Osteocyte (in vitro differentiated cells): ENCODE results near the gene SPDEF. TPM values are rescaled to one million over a fixed set of nuclear protein-coding genes. Genes with fewer than 3 reads are reported as not detected.

Experiments
- DNase-seq: peaks from one replicate; pipeline ENCODE4 v3.0.0; 2021; ENCODE audit warnings: mixed read lengths; ENCODE audit not compliant: unreplicated experiment; ENCODE audit errors: extremely low spot score
- H3K27ac Mint-ChIP-seq: one replicate; pipeline ENCODE4 v1.8.0; 2021; ENCODE audit warnings: mild to moderate bottlenecking, mixed read lengths; ENCODE audit not compliant: unreplicated experiment
- H3K27me3 Mint-ChIP-seq: one replicate; pipeline ENCODE4 v1.8.0; 2021; ENCODE audit warnings: mixed read lengths; ENCODE audit not compliant: unreplicated experiment
- H3K36me3 Mint-ChIP-seq: one replicate; pipeline ENCODE4 v1.8.0; 2021; ENCODE audit warnings: mixed read lengths; ENCODE audit not compliant: unreplicated experiment
- H3K4me1 Mint-ChIP-seq: one replicate; pipeline ENCODE4 v1.8.0; 2021; ENCODE audit warnings: mixed read lengths; ENCODE audit not compliant: unreplicated experiment
- H3K4me3 Mint-ChIP-seq: one replicate; pipeline ENCODE4 v1.8.0; 2021; ENCODE audit warnings: mild to moderate bottlenecking, moderate library complexity, mixed read lengths; ENCODE audit not compliant: unreplicated experiment
- H3K9me3 Mint-ChIP-seq: one replicate; pipeline ENCODE4 v1.8.0; 2021; ENCODE audit warnings: mixed read lengths; ENCODE audit not compliant: unreplicated experiment
- total RNA-seq: library from RNA; stranded (reverse); gene quantifications from 2 replicates; pipeline ENCODE4 v1.2.1, GENCODE V29; 2021
- TF ChIP-seq, protein P1 (sequence below): fragments of 200-600 bp; sonication (generic); IDR thresholded peaks from 2 replicates; pipeline ENCODE4 v1.5.0; 2021; ENCODE audit warnings: antibody characterized with exemption, mild to moderate bottlenecking, moderate library complexity

The SPDEF gene
- total RNA-seq, 1 donor from 2014 or later: not detected

GRCh38 chr6:34540222-34540621 lies 15.9 kb downstream of the SPDEF start:
- TF ChIP-seq, protein P1, sequence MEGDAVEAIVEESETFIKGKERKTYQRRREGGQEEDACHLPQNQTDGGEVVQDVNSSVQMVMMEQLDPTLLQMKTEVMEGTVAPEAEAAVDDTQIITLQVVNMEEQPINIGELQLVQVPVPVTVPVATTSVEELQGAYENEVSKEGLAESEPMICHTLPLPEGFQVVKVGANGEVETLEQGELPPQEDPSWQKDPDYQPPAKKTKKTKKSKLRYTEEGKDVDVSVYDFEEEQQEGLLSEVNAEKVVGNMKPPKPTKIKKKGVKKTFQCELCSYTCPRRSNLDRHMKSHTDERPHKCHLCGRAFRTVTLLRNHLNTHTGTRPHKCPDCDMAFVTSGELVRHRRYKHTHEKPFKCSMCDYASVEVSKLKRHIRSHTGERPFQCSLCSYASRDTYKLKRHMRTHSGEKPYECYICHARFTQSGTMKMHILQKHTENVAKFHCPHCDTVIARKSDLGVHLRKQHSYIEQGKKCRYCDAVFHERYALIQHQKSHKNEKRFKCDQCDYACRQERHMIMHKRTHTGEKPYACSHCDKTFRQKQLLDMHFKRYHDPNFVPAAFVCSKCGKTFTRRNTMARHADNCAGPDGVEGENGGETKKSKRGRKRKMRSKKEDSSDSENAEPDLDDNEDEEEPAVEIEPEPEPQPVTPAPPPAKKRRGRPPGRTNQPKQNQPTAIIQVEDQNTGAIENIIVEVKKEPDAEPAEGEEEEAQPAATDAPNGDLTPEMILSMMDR: no peak
- Mint-ChIP-seq H3K27me3 (no peaks in the 10 kb centered on the region), H3K4me3 (no peak overlapping the region), H3K4me1 (peaks cover 8% of the 10 kb centered on the region), H3K9me3 (no peaks in the 10 kb centered on the region), H3K36me3 (no peaks in the 10 kb centered on the region), H3K27ac (no peak overlapping the region)
- DNase-seq: no peak

GRCh38 chr6:34539181-34539580 lies 16.9 kb downstream of the SPDEF start:
- H3K27me3 Mint-ChIP-seq: no peaks in the 10 kb centered on the region
- H3K9me3 Mint-ChIP-seq: no peaks in the 10 kb centered on the region
- H3K4me3 Mint-ChIP-seq: no peak overlapping the region
- DNase-seq: no peak
- no peaks in the 10 kb centered on the region for H3K36me3 Mint-ChIP-seq
- H3K27ac Mint-ChIP-seq: no peak overlapping the region
- TF ChIP-seq, protein P1: no peak
- H3K4me1 Mint-ChIP-seq: peaks cover 8% of the 10 kb centered on the region

GRCh38 chr6:34538581-34538980 lies 17.5 kb downstream of the SPDEF start:
- Mint-ChIP-seq H3K36me3 (no peaks in the 10 kb centered on the region), H3K27me3 (no peaks in the 10 kb centered on the region), H3K27ac (no peak overlapping the region), H3K4me1 (peaks cover 7% of the 10 kb centered on the region), H3K4me3 (no peak overlapping the region), H3K9me3 (no peaks in the 10 kb centered on the region)
- DNase-seq: no peak
- TF ChIP-seq, protein P1: no peak

- Mint-ChIP-seq H3K36me3 (no peaks in the 10 kb centered on the region), H3K27ac (no peak overlapping the region), H3K27me3 (no peaks in the 10 kb centered on the region), H3K4me1 (peaks cover 4% of the 10 kb centered on the region), H3K4me3 (no peak overlapping the region), H3K9me3 (no peaks in the 10 kb centered on the region)
- DNase-seq: no peak
- TF ChIP-seq, protein P1: no peak
These were observed 18.1 kb downstream of the SPDEF start for GRCh38 chr6:34537922-34538550.

- TF ChIP-seq, protein P1: no peak
- no peaks in the 10 kb centered on the region for H3K9me3 Mint-ChIP-seq
- H3K27me3 Mint-ChIP-seq: no peaks in the 10 kb centered on the region
- no peak for DNase-seq
- no peaks in the 10 kb centered on the region for H3K36me3 Mint-ChIP-seq
- no peak overlapping the region for H3K27ac Mint-ChIP-seq
- H3K4me1 Mint-ChIP-seq: peaks cover 3% of the 10 kb centered on the region
- no peak overlapping the region for H3K4me3 Mint-ChIP-seq
These were observed 18.9 kb downstream of the SPDEF start for GRCh38 chr6:34536959-34537848.
